K562 (cell line): Measurements from ENCODE around the gene OR11G2. TPM values are rescaled to one million over a fixed set of nuclear protein-coding genes. Genes with fewer than 3 reads are reported as not detected.
"Not testable (repeated sequence)": the region's sequence is repeated elsewhere in the genome, so short reads cannot be mapped to it uniquely, and the experiment has no call there.

Source experiments
- ATAC-seq: fragments of 200-7000 bp; cut with Tn5 transposase; 3 replicates; pipeline ENCODE4 v1.9.1; 2020; ENCODE audit warnings: moderate library complexity
- BruUV-seq: library from RNA; stranded (reverse); fragments of 400-500 nt; replicated peaks from 2 replicates; lab custom pipeline; 2021; lab: Mats Ljungman, UMichigan
- CTCF ChIA-PET: fragments of 300-600 bp; formaldehyde crosslinking; extraction: SDS; loops from one replicate; lab custom pipeline; 2021; ENCODE audit warnings: low intra/inter-chr PET ratio; lab: Yijun Ruan, JAX
- POLR2A ChIA-PET: fragments of 300-600, 350-650 bp; sonication (Branson Sonifier 250); formaldehyde crosslinking; extraction: SDS; loops from one replicate; lab custom pipeline; 2021; ENCODE audit warnings: antibody characterized with exemption, inconsistent platforms; lab: Yijun Ruan, JAX
- DNase-seq, 4 experiments: peaks; one replicate each; pipeline versions ENCODE4 v3.0.0 to v3.0.0-alpha.2; 2011 to 2018; ENCODE audit warnings: low spot score in 3 of 4, mixed read lengths in 3 of 4; ENCODE audit errors: extremely low read depth in 1 of 4
- FAIRE-seq: peaks from 2 replicates; lab custom pipeline; 2011; peaks lifted over from hg19 to GRCh38; lab: Jason Lieb, UNC
- H2AFZ ChIP-seq: 2 replicates; pipeline ENCODE4 v1.6.0; 2011; ENCODE audit warnings: low read depth, low read length, control low read depth, inconsistent platforms
- H3K27ac ChIP-seq: fragments of 200-600 bp; 3 replicates; pipeline ENCODE4 v1.8.0; 2011; ENCODE audit warnings: low read depth, mild to moderate bottlenecking, control low read depth, inconsistent platforms, low read length, moderate library complexity, mixed read lengths; ENCODE audit errors: extremely low read depth
- H3K27me3 ChIP-seq, 2 experiments: fragments of 300-600 bp in 1 of 2; 2 replicates in 1 of 2; 3 replicates in 1 of 2; pipeline versions ENCODE4 v1.6.0 to v1.8.0; 2011; ENCODE audit warnings: inconsistent platforms in 2 of 2, low read length in 2 of 2, mild to moderate bottlenecking in 1 of 2, mixed read lengths in 1 of 2, moderate library complexity in 1 of 2; ENCODE audit not compliant: control insufficient read depth in 2 of 2, insufficient read depth in 2 of 2
- H3K36me3 ChIP-seq: fragments of 300-600 bp; 3 replicates; pipeline ENCODE4 v1.8.0; 2011; ENCODE audit warnings: mild to moderate bottlenecking, low read length, inconsistent platforms; ENCODE audit not compliant: control insufficient read depth, insufficient read depth
- H3K4me1 ChIP-seq, 2 experiments: fragments of 200-600 bp in 1 of 2; replicated peaks in 1 of 2; 2 replicates in 1 of 2; 3 replicates in 1 of 2; pipeline versions ENCODE4 v1.5.1 to v1.8.0; 2011; ENCODE audit warnings: inconsistent platforms in 2 of 2, low read length in 2 of 2, mild to moderate bottlenecking in 1 of 2, mixed read lengths in 1 of 2, moderate library complexity in 1 of 2; ENCODE audit not compliant: control insufficient read depth in 2 of 2, insufficient read depth in 2 of 2
- H3K4me2 ChIP-seq: 2 replicates; pipeline ENCODE4 v1.6.1; 2011; ENCODE audit warnings: low read length, control low read depth, inconsistent platforms, mixed read lengths; ENCODE audit not compliant: insufficient read depth
- H3K4me3 ChIP-seq: fragments of 200-600 bp; sonication (generic), shearing (Covaris generic); 2 replicates; pipeline ENCODE4 v1.5.1; 2016; ENCODE audit warnings: control low read depth, inconsistent platforms
- H3K79me2 ChIP-seq: fragments of 200-600 bp; 3 replicates; pipeline ENCODE4 v1.8.0; 2011; ENCODE audit warnings: low read length, inconsistent platforms; ENCODE audit not compliant: control insufficient read depth, insufficient read depth
- H3K9ac ChIP-seq, 2 experiments: 2 replicates each; pipeline versions ENCODE4 v1.6.0 to v1.6.1; 2011; ENCODE audit warnings: low read depth in 2 of 2, low read length in 2 of 2, control low read depth in 1 of 2, inconsistent platforms in 1 of 2, mild to moderate bottlenecking in 1 of 2, mixed read lengths in 1 of 2; ENCODE audit not compliant: insufficient read depth in 1 of 2
- H3K9me1 ChIP-seq: one replicate; pipeline ENCODE4 v1.6.0; 2011; ENCODE audit warnings: inconsistent platforms, mild to moderate bottlenecking, low read length, moderate library complexity; ENCODE audit not compliant: control insufficient read depth, insufficient read depth
- H3K9me3 ChIP-seq: replicated peaks from 2 replicates; pipeline ENCODE4 v1.5.1; 2011; ENCODE audit warnings: low read depth, low read length, inconsistent platforms; ENCODE audit not compliant: control insufficient read depth, insufficient read depth
- H4K20me1 ChIP-seq: replicated peaks from 2 replicates; pipeline ENCODE4 v1.6.1; 2011; ENCODE audit warnings: low read length, inconsistent platforms, mixed read lengths; ENCODE audit not compliant: control insufficient read depth, insufficient read depth
- NFRKB ChIP-seq: fragments of 450-650 bp; IDR thresholded peaks from 2 replicates; pipeline ENCODE4 v1.6.1; 2016; ENCODE audit warnings: low read depth
- NR2C1 ChIP-seq, 2 experiments: fragments of 450-650 bp; IDR thresholded peaks; 2 replicates each; pipeline ENCODE4 v1.6.1; 2017; ENCODE audit warnings: mild to moderate bottlenecking in 2 of 2, antibody characterized with exemption in 1 of 2, inconsistent platforms in 1 of 2, missing compliant biosample characterization in 1 of 2, missing genetic modification characterization in 1 of 2
- PTRF ChIP-seq: fragments of 450-650 bp; IDR thresholded peaks from 2 replicates; pipeline ENCODE4 v1.6.1; 2016; ENCODE audit warnings: mild to moderate bottlenecking, missing genetic modification characterization, missing compliant biosample characterization
- REST ChIP-seq, 2 experiments: fragments of 450-650 bp; formaldehyde crosslinking in 1 of 2; IDR thresholded peaks; 2 replicates each; pipeline versions ENCODE4 v1.4.0 to v1.6.1; 2014 to 2020; ENCODE audit warnings: mild to moderate bottlenecking in 2 of 2, borderline replicate concordance in 1 of 2, low read depth in 1 of 2
- ZNF785 ChIP-seq: fragments of 250-450 bp; sonication (Bioruptor Pico); IDR thresholded peaks from 2 replicates; pipeline ENCODE4 v1.4.0; 2020; ENCODE audit warnings: mild to moderate bottlenecking
- WGBS: fragments of 100-300 bp; shearing (Covaris generic); methylation state at CpG from one replicate; pipeline ENCODE4 v1.1.6; 2016; ENCODE audit warnings: low coverage, mixed read lengths; ENCODE audit not compliant: insufficient coverage; ENCODE audit errors: missing lambda C conversion rate; 5-methylcytosine and 5-hydroxymethylcytosine counted together
- in situ Hi-C: fragments of 300-500 bp; cut with MboI; formaldehyde crosslinking; loops from 4 replicates; pipeline ENCODE4 v1.15.0; 2018; ENCODE audit warnings: inconsistent platforms, mixed read lengths
- intact Hi-C: fragments of 100-400 bp; cut with micrococcal nuclease; formaldehyde crosslinking; loops from 2 replicates; pipeline ENCODE4 v1.14.2; 2022
- polyA plus RNA-seq, 8 experiments: library from polyadenylated mRNA; depleted of rRNA in 4 of 8; stranded (reverse) in 5 of 8; unstranded in 3 of 8; fragments of >200 nt; fragmentation: Nextera tagmentation in 2 of 8; fragmentation: Illumina TruSeq in 1 of 8; extraction: Ambion mirVana in 2 of 8; extraction: Trizol in 1 of 8; gene quantifications; 2 replicates each; pipeline versions ENCODE4 v1.2.1 to v1.2.3, GENCODE V29; 2011 to 2014; ENCODE audit warnings: inconsistent platforms in 1 of 8, missing spikeins in 1 of 8
- total RNA-seq, 7 experiments: library from RNA; depleted of rRNA in 6 of 7; stranded (reverse); fragments of >200 nt in 6 of 7; fragmentation: Illumina TruSeq in 2 of 7; extraction: Trizol in 2 of 7; gene quantifications; 2 replicates each; pipeline versions ENCODE4 v1.2.1 to v1.2.3, GENCODE V29; 2011 to 2021; ENCODE audit warnings: low replicate concordance in 1 of 7

OR11G2 gene
- total and polyA plus RNA-seq, 9 of the 15 experiments (the other 6 are each of a cell fraction or from before 2014, with no cell fraction given) = not detected

DNA sequence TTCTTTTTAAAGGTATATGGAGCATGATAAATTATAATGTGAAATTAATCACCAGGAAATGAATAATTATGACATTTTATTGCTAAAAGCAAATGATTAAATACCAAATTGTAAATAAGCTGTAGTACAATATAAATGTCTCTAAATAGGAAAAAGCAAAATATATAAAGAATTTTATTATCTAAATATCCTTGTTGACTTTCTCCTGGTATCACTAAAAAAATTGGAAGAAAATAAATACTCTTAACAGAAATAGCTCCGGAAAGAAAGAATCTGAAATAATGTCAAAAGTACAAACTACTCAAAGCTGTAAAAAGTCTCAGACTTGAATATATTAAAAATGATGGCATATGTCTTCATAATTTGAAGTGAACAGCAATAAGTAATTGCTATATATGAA, 38.0 kb downstream of the OR11G2 start, which contains the start of gene OR11H7 (continued):
- no peak for TF ChIP-seq PTRF
- TF ChIP-seq, all 486 proteins: peak for 0

DNA sequence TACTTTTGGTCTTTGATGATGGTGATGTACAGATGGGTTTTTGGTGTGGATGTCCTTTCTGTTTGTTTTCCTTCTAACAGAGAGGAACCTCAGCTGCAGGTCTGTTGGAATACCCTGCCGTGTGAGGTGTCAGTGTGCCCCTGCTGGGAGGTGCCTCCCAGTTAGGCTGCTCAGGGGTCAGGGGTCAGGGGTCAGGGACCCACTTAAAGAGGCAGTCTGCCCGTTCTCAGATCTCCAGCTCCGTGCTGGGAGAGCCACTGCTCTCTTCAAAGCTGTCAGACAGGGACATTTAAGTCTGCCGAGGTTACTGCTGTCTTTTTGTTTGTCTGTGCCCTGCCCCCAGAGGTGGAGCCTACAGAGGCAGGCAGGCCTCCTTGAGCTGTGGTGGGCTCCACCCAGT, 44.7 kb downstream of the OR11G2 start:
- H3K27ac ChIP-seq, POLR2A ChIA-PET, H3K4me1 ChIP-seq, ATAC-seq, H4K20me1 ChIP-seq, H2AFZ ChIP-seq, H3K4me2 ChIP-seq, H3K9ac ChIP-seq, intact Hi-C loops, H3K79me2 ChIP-seq, CTCF ChIA-PET, in situ Hi-C loops, H3K4me3 ChIP-seq, H3K9me3 ChIP-seq, BruUV-seq, DNase-seq, H3K27me3 ChIP-seq, FAIRE-seq, H3K9me1 ChIP-seq, H3K36me3 ChIP-seq: not testable (repeated sequence)
- WGBS = 45% methylated on average over 3 of the region's 4 CpGs
- TF ChIP-seq NR2C1 (IDR thresholded peaks at IDR 0.05) (peak; percentile 55), NR2C1 (tag; IDR thresholded peaks at IDR 0.05) (peak; percentile 47)

DNA sequence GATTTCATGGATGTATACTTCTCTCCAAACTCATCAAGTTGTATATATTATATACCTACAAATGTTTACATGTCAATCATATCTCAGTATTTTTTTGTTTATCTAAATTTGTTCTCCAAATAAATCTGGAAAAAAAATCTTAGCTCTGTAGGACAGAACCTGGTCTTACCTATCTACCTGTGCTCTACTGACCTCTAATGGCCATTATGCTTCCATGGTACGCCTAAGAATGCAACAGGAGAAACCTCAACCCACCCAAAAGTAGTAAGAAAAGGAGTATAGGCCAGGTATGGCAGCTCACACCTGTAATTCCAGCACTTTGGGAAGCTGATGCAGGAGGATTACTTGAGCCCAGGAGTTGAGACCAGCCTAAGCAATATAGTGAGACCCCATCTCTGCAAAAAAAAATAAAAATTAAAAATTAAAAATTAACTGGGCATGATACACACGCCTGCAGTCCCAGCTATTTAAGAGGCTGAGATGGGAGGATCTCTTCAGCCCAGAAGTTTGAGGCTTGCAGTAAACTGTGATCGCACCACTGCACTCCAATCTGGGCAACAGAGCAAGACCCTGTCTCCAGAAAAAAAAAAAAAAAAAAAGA, 57.0 kb downstream of the OR11G2 start:
- peak; percentile 85 for ATAC-seq
- ChIA-PET POLR2A (no interaction called here), CTCF (no interaction called here)
- H2AFZ ChIP-seq = no peak overlapping the region
- H3K9me3 ChIP-seq = no peaks in the 10 kb centered on the region
- 60% methylated on average over 2 of the region's 3 CpGs for WGBS
- no peaks in the 10 kb centered on the region for H3K4me1 ChIP-seq
- no peaks in the 10 kb centered on the region for H3K27me3 ChIP-seq
- H3K9ac ChIP-seq = no peak overlapping the region
- FAIRE-seq = peak; percentile 70
- H3K4me2 ChIP-seq = no peak overlapping the region
- H3K4me3 ChIP-seq = no peak overlapping the region
- H3K79me2 ChIP-seq = no peaks in the 10 kb centered on the region
- H3K9me1 ChIP-seq = no peaks in the 10 kb centered on the region
- H4K20me1 ChIP-seq = no peaks in the 10 kb centered on the region
- H3K27ac ChIP-seq = no peak overlapping the region
- no peaks in the 10 kb centered on the region for H3K36me3 ChIP-seq
- DNase-seq = peak; percentile 8 to 54 (median 20)
- in situ Hi-C loops (no loop called here), intact Hi-C loops (no loop called here)
- no TSS peak for BruUV-seq
- TF ChIP-seq ZNF785 (CRISPR knock-in tag) (no peak), NFRKB (no peak), REST (IDR thresholded peaks at IDR 0.05; ENCODE audit: borderline replicate concordance) (peak; percentile 58; the same call in 1 of the 2 replicates), REST (CRISPR knock-in tag; IDR thresholded peaks at IDR 0.05; ENCODE audit: low read depth) (no peak)
